HG03135 (cell line): Measurements from ENCODE around the gene CHRD.
"Not testable (repeated sequence)": the region's sequence is repeated elsewhere in the genome, so short reads cannot be mapped to it uniquely, and the experiment has no call there.

ENCODE experiments used
- ATAC-seq: cut with Tn5 transposase; IDR thresholded peaks from one replicate; pipeline ENCODE4 v1.9.1; 2021; ENCODE audit warnings: mild to moderate bottlenecking, moderate library complexity; ENCODE audit not compliant: unreplicated experiment

CHRD gene

DNA sequence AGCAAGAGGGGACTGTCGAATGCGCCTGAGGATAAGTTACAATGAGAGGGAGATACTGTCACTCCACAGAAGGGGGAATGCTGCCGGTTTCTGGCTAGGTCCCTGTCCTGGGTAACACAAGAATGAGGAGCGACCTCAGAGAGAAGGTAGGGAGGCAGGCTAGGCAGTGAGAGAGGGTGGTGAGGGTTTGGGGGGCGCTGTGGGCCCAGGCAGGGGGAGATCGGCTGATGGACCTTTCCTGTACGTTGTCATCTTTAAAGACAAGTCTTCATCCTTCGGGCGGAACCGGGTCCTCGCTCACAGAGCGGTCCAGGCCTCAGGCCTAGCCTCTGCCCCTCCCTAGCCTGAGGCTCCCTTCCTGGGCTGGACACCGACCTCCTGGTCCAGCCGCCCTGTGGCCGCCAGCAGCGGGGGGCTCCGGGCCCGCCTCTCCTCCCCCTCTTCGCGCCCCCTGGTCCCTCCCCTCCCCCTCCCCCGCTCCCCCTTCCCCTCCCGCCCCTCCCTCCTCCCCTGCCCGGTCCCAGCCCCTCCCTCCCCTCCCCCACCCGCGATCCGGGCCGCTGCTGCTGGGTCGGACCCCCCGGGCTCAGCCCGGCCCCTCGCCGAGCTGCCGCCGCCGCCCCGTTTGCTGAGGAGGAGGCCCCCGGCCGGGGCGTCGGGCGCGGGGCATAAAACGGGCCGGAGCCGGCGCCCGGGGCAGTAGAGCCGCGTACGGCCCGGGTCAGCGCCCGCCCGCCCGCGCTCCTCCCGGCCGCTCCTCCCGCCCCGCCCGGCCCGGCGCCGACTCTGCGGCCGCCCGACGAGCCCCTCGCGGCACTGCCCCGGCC, at the start of gene CHRD:
CHRD (plus strand) TSS at position 697 of the 827 bp plus-strand sequence. CDS start 265 bp downstream, outside the sequence.
- no peak for ATAC-seq

DNA sequence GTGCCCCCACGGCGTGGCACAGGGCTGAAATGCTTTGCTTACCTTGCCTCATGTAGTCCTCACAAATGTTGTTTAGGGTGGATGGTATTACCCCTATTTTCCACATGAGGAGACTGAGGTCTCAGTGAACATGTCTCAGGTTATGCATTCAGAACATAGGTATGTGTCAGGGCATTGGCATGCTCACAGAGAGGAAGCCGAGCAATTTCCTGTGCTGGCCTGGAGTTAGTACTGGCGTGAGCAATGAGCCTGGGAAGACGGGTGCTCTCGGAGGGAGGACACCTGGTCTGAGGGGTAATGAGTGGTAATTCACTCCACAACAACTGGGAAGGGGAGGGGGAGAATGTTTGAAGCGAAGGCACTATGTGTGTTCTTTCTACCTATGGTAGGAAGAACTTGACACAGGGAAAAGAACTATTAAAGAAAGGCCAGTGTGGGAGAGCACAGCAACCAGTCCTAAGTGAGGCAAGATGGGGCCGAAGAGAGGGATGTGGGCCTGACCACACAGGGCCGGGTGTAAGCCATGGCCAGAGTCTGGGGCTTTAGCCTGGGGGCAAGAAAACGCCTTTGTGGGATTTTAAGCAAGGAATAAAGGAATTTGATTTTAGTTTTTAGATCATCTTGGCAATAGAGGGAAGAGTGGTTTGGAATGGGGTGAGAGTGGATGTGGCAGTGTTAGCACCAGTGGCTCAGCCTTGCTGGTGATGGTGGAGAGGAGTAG, 47.3 kb upstream of the CHRD start:
- ATAC-seq: no peak

GRCh38 chr3:184333190-184333589, 46.7 kb upstream of the CHRD start:
- no peak for ATAC-seq

GRCh38 chr3:184333700-184334099, 46.2 kb upstream of the CHRD start:
- ATAC-seq: no peak

- ATAC-seq: no peak
These were observed 45.2 kb upstream of the CHRD start for GRCh38 chr3:184334470-184335158.

DNA sequence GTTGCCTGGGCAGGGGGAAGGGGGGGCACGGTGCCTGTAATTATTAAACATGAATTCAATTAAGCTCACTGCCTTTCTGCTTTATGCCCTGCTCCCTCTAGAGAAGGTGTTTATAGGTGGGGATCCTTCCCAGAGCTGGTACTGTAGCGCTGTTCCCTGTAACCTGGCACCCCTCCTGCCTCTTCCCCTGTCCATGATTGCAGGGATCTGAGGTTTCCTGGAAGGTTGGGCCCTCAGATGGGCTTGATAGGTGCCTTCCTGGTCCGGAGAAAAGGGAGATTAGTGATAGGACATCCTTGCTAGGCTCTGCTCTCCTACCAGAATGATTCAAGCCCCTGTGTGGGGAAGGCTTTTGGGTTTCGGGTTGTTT, 44.6 kb upstream of the CHRD start:
- no peak for ATAC-seq

DNA sequence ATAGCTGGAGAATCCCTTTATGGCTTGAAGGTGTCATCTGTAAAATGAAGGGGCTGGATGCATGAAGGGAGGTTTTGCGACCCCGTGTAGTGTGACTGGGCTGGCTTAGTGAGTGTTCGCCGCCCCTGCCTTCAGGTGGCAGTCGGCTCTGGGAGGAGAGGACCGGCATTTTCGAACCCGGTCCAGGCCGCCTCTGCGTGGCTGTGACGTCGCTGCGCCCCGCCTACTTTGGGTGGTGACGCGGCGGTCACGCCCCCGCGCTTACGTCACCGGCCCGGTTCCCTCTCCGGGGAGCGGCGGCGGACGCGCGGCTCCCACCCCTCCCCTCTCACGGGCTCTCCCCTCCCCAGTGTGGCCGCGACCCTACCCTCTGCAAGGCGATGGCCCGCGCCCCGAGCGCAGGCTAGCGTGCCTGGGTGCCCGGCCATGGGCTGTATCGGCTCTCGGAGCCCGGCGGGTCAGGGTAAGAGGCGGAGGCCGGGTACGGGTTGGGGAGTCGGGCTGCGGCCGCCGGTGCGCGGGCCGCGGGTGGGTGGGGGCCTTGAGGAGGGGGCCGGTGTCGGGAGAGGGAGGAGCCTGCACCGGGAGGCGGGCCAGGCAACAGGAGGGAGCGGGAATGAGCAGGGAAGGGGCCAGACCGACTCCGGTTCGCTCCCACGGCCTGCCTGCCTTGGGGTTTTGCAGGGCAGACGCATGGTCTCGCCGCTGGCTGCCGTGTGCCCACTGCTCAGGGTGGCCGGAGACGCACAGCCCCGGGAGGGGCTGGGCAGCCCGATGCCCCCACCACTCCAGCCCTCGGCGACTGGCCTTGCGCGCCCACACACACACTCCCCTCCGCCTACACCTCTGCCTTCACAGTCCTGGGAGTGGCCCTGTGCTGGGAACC, 44.0 kb upstream of the CHRD start:
- ATAC-seq: peak; percentile 71

DNA sequence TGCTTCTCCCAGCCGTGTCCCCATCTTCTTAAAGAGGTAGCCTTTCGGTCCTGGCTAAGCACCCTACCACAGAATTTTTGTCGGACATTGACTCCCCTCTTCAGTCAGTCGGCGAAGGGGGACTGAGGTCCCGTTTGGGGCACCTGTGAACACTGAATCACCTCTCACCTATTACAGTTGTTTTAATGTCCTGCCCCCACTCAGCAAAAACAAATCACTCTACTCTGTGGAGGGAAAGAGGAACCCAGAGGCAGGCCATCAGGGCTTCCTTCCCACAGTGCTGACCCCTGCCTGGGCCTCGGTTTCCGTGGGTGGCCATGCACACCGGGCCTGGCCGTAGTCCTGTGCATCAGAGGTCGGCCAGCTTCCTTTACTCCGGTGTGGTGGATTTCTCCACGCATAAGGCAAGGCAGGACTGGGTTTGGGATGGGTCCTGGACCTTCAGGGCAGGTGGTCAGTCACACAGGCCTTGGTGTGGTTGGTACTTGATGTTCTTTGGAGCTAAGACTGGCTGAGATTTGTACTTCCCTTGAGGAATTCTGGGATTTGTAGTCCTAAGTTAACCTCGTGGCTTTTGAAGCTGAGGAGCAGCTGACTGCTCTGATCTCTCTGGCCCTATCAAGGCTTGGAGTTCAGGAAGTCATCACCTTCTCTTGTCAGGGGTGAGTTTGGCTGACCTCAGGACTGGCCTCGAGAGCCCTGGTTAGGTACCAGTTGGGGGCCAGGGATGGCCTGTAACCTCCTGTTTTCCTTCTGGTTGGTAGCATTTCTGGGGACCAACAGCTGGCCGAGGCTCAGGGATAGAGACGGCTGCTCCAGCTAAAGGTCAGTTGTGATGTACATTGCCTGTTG, 43.1 kb upstream of the CHRD start:
- no peak for ATAC-seq

GRCh38 chr3:184337399-184337714, 42.5 kb upstream of the CHRD start, which contains the start of gene FAM131A:
FAM131A (plus strand) TSS chr3:184337600; CDS start chr3:184337631, 31 bp downstream.
- no peak for ATAC-seq

DNA sequence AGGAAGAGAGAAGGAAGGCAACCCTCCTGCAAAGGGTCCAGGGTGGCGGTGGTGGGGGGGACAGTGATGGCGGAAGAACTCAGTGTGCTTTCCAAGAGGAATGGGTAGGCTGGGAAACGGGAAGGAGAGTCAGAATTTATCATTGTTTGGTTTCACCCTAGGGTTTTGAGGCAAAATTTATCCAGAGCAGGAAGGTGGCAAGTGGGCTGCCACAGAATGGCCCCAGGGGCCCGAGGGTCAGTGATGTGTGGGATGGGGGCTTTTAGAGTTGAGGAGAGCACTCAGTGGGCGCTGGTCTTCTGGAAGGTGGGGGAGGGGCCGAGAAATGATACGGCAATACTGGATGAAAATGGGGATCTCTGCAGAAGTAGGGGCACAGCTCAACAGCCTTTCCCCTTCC, 41.9 kb upstream of the CHRD start:
- ATAC-seq: no peak

DNA sequence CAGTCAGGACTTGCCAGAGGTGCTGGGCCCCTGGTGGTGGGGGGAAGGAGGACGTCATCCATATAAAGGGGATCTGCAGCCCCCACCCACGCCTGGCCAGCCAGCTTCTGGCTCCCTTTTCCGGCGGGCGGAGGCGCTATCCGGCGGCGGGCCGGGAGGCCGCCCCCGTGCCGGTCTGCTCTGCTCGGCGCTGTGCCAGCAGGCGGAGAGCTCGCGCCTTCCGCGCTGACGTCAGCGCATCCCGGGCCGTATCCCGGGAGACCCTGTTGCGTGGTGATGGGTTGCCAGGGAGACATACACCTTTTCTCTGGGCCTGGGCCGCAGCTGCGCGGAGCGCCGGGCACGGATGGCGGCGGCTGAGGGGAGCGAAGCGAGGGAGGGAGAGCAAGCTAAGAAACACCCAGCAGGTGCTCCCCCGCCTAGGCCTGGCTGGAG, 41.3 kb upstream of the CHRD start:
- ATAC-seq: no peak

GRCh38 chr3:184339001-184339400, 40.9 kb upstream of the CHRD start:
- ATAC-seq: no peak

DNA sequence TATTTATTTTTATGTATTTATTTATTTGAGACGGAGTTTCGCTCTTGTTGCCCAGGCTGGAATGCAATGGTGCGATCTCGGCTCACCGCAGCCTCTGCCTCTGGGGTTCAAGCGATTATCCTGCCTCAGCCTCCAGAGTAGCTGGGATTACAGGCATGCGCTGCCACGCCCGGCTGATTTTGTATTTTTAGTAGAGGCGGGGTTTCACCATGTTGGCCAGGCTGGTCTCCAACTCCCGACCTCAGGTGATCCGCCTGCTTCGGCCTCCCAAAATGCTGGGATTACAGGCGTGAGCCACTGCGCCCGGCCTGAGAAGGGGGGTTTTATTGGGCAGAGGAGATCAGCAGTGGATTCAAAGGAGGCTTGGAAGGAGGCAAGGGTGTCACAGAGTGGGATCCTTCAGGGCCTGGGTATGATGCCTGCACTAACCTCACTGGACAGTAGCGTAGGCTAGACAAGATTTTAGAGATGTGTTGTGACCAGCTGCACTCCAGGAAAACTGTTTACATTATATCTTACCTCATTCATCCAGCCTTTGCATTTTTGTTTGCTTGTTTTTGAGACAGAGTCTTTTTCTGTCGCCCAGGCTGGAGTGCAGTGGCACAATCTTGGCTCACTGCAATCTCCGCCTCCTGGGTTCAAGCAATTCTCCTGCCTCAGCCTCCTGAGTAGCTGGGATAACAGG, 40.3 kb upstream of the CHRD start:
- not testable (repeated sequence) for ATAC-seq

DNA sequence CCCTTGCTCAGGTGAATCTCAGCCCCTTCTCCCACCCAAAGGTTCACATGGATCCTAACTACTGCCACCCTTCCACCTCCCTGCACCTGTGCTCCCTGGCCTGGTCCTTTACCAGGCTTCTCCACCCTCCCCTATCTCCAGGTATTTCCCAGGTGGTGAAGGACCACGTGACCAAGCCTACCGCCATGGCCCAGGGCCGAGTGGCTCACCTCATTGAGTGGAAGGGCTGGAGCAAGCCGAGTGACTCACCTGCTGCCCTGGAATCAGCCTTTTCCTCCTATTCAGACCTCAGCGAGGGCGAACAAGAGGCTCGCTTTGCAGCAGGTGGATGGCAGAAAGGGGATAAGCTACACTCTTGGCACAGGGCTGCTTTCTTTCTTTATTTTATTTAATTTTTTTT, 37.9 kb upstream of the CHRD start:
- ATAC-seq: no peak

- no peak for ATAC-seq
These were observed 36.5 kb upstream of the CHRD start for GRCh38 chr3:184343200-184343876.

- ATAC-seq: no peak
These were observed 35.1 kb upstream of the CHRD start for GRCh38 chr3:184344579-184345316.

- peak; percentile 68 for ATAC-seq
These were observed 34.3 kb upstream of the CHRD start for GRCh38 chr3:184345317-184346144.
